Measurements from ENCODE around the gene DUSP12. TPM values are rescaled to one million over a fixed set of nuclear protein-coding genes. Genes with fewer than 3 reads are reported as not detected.
"Not testable (repeated sequence)": the region's sequence is repeated elsewhere in the genome, so short reads cannot be mapped to it uniquely, and the experiment has no call there.

DUSP12 gene
- total RNA-seq, 1 experiment from 2014 or later: 80.1 TPM

DNA sequence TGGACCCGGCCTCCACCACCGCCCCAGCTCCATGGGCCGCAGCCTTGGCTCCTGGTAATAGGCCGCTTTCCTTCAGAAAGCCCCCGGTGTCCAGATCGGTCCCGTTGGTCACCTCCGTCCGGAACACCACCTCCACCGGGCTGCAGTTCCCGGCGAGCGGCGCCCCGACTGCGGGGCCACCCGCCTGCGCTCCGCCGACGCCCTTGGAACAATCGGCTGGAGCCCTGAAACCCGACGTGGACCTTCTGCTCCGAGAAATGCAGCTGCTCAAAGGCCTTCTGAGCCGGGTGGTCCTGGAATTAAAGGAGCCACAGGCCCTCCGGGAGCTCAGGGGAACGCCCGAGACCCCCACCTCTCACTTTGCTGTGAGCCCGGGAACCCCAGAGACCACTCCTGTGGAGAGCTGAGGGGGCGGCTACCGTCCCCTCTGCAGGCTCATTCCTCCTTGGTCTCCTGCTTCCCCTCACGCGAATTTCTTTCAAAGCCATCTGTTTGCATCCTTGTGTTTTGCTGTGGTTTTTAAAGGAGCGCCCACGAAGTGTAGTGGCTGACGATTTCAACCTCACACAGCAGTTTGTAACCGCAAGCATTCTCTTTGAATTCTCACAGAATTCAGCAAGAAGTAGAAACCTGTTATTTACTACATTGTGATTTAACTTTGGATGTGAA is 22.2 kb upstream of the DUSP12 start:
- DNase-seq (ENCODE audit: low read depth): peak; percentile 48

GRCh38 chr1:161728376-161729226 is 21.0 kb upstream of the DUSP12 start:
- no peak for DNase-seq (ENCODE audit: low read depth)

DNA sequence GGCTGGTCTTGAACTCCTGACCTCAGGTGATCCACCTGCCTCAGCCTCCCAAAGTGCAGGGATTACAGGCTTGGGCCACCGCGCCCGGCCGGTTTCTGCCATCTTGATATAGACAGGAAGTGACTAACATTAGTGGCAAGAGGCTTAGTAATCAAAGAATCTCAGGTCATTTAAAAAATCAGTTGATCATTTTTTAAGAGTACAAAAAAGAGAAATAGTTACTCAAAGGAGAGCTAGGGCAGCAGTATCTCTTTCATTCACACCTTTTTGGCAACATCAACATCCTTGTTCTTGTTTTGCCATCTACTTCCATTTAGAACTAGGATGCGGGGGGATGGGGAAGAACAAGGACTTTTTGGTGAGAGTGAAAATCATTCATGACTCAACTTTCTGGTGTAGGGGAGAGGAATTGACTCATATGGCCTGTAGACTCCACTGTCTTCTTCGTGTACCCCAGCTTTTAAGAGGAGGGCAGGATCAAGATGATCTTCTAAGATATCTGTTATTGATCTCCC is 19.5 kb upstream of the DUSP12 start:
- peak; percentile 75 for DNase-seq (ENCODE audit: low read depth)

DNA sequence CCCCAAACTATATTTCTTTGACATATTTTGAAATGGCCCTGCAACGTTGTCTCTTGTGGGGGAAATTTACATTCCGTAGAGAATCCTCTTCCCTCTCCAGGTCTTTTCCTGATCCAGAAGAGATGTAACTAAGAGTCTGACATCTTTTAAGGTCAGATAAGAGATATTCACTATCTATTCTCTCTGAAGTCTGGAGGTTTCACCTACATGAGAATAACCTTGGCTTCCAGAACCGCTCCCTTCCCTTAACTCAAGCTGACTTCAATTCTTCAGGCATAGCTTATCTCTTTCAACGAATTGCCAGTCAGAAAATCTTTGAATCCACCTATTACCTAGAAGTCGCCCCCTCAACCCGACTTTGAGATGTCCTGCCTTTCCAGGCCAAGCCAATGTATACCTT is 18.3 kb upstream of the DUSP12 start:
- no peak for DNase-seq (ENCODE audit: low read depth)

DNA sequence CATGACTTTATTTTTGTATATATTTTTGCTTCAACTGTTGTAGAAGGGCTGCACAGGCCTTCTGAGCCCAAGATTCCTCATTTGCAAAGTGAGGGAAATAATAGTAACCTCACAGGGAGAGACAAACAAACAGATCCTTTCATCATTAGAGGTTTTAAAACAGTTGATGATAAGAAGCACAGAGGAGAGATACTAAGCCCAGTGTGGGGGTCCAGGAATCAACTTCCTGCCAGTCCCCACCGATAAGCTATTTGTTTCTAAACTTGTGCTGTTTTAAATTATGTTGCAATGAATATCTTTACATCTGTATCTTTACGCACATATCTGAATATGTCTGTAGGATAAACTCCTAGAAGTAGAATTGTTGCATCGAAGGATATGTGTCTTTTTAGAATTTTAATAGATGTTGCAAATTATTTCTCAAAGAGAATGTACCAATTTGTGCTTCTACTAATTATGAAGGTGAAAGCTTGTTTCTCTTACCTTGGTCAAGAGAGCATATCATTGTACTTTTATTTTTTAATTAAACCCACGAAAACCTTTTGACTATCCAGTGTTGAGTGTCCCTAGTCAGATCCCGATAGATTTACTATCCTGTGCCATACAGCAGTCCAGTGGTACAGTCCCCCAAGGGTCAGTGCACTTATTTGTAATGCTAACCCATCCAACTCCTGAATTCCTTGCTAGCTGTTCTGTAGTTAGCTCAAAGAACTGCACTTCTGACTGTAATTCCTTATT is 17.4 kb upstream of the DUSP12 start:
- DNase-seq (ENCODE audit: low read depth): no peak

DNA sequence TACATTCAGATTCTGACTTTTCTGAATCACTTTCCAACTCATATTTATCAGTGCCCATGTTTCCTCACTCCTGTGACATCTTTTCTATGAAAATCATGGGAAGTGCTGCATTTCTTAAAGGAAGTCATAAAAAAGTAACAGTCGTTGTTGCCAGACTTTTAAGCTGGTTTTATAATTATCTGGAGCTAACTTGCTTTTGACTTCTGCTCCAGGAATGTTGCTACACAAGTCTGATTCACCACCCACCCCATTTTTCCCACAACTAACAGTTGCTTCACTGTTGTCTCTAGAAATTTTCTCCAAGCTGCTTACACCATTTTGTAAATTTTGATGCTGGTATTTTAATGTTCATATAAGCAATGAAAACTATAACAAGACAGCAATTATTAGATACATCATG is 16.1 kb upstream of the DUSP12 start:
- DNase-seq (ENCODE audit: low read depth): peak; percentile 74

GRCh38 chr1:161735837-161736236 is 13.7 kb upstream of the DUSP12 start:
- no peak for DNase-seq (ENCODE audit: low read depth)

DNA sequence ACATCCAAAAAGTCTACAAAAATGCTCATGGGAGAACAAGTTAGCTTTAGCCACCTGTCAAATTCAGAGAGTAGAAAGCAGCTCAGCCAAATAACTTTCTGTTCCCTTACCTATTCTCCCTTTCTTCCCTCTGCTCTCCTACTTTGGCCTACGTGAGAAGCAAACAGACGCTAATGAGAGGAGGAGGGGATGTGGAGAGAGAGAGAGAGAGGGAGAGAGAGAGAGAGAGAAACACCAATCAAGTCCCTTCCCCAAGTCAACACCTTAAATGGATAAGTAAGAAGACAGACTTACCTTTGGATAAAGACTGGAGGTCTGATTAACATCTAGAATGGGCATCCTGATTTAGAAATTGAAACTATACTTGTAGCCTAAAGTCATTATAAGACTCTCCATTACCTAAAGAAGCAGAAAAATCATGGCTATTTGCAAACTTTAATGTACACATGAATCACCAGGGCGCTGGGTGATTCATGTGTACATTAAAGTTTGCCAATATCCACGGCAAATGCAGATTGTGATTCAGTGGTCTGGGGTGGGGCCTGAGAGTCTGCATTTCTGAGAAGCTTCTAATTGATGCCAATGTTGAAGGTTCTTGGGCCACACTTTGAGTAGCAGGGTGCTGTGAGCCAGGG is 13.1 kb upstream of the DUSP12 start:
- peak; percentile 35 for DNase-seq (ENCODE audit: low read depth)

GRCh38 chr1:161737625-161738024 is 12.0 kb upstream of the DUSP12 start:
- DNase-seq (ENCODE audit: low read depth): no peak

GRCh38 chr1:161738627-161739287 is 10.8 kb upstream of the DUSP12 start:
- DNase-seq (ENCODE audit: low read depth): peak; percentile 75

DNA sequence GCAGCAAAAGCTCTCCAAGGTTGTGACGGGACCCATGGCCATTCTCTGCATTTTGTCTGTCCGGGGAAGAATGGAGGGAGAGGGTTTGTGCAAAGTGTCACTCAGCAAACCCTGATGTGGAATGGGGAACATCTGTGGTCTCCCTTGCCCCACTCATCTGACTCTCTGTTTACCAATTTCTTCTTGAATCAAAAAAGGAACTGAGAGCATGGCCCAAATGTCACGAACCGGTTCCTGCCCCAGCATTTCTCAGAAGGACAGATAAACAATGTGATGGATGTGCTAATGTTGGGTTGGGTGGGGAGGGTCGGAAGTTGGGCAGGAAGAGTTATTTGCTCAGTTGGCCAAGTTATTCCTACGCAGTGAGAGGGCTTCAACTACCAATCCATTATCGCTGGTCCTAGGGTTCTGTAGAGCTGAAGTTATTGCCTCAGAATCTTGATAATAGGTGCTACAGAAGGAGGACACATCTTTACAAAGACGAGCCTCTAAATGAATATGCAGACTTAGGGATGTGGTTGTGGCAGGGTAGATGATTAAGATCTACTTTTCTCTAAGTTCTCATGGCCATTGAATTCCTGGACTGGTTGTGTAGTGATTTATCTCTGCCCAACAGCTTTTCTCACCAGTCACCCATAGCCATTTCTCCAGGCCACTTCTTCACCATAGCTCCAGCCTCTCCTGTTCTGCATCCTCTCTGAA is 9.6 kb upstream of the DUSP12 start:
- no peak for DNase-seq (ENCODE audit: low read depth)

- DNase-seq (ENCODE audit: low read depth): no peak
Observed at GRCh38 chr1:161740921-161741320, 8.7 kb upstream of the DUSP12 start.

GRCh38 chr1:161743231-161743630 is 6.4 kb upstream of the DUSP12 start:
- DNase-seq (ENCODE audit: low read depth): no peak

DNA sequence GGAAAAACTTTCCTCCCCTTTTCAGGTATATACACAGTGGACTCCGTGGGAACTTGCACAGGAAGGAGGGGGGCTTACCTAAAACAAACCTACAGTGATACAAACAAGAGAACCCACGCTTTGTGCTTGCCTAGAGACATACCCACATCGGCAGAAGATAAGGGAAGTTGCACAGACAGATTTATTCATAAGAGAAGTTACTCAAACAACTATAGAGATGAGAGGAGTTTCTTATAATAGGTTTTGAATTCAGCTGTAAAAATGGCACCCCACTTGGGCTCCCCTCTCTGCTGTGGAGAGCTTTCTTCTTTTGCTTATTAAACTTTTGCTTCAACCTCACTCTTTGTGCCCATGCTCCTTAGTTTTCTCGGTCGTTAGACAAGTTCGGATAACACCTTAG is 1.8 kb upstream of the DUSP12 start:
- no peak for DNase-seq (ENCODE audit: low read depth)

DNA sequence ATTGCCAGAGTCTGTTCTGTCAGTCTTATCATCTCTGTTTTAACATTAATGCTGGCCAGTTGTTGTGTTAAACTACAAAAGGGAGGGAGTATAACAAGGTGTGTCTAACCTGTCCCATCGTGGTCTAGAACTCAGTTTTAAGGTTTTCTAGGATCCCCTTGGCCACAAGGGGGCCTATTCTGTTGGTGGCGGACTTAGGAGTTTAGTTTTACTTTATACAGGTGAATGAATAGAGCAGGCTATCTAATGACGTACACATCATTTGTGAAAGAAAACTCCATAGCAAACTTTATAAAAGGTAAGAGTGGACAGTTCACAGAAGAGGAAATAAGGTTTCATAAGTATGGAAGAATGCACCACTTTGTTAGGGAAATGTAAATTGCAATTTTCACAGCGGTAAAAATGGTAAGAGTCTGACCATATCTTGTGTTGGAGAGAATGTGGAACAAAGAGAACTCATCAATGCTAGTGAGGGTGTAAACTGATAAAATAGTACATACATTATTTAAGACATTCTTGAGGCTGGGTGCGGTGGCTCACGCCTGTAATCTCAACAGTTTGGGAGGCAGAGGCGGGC is 14.0 kb downstream of the DUSP12 start:
- peak; percentile 13 for DNase-seq (ENCODE audit: low read depth)

DNA sequence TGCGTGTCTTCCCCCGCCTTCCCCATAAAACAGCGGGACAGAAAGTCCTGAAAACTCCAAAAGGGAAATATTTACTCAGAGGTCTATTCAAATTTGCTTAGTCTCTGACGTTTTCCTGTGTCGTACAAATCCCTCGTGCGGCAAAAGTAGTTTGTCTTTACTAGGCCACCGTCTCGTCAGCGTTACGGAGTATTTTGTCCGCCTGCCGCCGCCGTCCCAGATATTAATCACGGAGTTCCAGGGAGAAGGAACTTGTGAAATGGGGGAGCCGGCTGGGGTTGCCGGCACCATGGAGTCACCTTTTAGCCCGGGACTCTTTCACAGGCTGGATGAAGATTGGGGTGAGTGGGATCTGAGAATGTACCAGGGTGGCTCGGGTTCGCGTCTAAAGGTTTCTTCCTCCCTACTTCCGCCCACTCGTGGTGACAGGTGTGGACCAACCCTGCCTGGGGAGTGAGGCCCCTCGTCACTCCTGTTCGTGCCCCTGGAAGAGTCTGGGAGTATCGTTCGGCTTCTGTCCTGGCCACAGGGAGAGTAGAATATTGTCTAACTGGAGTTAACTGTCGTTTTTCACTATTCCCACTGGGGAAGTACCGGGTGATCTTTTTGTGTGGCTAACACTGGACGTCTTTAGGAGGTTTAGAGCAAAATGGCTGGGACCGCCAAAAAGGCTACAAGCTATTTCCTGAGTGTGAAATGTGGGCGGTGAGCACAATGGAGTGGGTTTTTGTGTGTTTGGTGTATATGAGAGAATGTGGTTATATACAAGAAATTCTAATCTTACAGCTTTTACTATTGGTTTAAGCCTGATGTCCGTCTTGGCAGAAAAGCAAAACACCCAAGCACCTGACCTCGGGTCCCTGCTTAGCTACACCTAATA is 16.8 kb downstream of the DUSP12 start, which contains the start of gene ATF6:
Gene ATF6 (plus strand): TSS at position 219 of the 880 bp plus-strand sequence. CDS start 41 bp downstream, at position 260.
- DNase-seq (ENCODE audit: low read depth): peak; percentile 92

DNA sequence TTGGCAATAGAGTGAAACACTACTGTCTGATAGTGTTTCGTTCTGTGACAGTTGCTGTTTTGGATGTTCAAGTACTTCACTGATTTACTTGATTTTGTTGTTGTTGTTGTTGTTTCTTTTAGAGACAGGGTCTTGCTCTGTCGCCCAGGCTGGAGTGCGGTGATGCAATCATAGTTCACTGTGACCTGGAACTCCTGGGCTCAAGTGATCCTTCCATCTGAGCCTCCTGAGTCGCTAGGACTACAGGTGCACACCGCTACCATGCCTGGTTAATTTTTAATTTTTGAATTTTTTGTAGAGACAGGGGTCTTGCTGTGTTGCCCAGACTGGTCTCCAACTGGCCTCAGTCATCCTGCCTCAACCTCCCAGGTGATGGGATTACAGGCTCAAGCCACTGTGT is 18.9 kb downstream of the DUSP12 start:
- DNase-seq (ENCODE audit: low read depth): no peak

DNA sequence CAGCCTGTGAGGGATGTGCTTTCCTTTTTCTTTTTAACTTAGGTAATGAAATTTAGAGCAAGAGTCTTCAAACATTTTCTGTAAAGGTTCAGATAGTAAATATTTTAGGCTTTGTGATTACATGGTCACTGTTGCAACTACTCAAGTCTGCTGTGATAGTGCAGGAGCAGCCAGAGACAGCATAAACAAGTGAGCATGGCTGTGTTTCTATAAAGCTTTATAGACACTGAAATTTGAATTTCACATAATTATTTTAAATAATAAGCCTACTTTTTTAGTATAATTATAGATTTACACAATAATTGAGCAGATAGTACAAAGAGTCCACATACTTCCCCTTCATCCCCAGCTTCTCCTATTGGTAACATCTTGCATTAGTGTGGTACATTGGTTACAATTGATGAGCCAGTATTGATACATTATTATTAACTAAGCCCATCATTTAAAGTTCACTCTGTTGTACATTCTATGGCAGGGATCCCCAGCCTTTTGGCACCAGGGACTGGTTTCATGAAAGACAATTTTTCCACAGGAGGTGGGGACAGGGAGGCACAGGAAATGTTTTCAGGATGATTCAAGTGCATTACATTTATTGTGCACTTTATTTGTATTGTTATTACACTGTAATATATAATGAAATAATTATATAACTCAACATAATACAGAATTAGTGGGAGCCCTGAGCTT is 19.5 kb downstream of the DUSP12 start:
- DNase-seq (ENCODE audit: low read depth): no peak

DNA sequence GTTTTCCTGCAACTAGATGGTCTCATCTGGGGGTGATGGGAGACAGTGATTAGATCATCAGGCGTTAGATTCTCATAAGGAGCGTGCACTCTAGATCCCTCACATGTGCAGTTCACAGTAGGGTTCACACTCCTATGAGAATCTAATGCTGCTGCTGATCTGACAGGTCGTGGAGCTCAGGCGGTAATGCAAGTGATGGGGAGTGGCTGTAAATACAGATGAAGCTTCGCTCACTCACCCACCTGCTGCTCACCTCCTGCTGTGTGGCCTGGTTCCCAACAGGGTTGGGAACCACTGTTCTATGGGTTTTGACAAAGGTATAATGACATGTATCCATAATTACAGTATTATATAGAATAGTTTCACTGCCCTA is 20.1 kb downstream of the DUSP12 start:
- not testable (repeated sequence) for DNase-seq (ENCODE audit: low read depth)

Measured in Daoy (cell line).